Mucosa of stomach (tissue), 1 donor: ENCODE data around the gene LSM2.

Source experiments
- H3K27me3 ChIP-seq: one replicate; pipeline ENCODE4 v1.7.0; 2013; ENCODE audit warnings: mild to moderate bottlenecking, low read length; ENCODE audit not compliant: control insufficient read depth, insufficient read depth
- H3K36me3 ChIP-seq: one replicate; pipeline ENCODE4 v1.7.0; 2013; ENCODE audit warnings: low read length; ENCODE audit not compliant: control insufficient read depth, insufficient read depth
- H3K4me1 ChIP-seq: one replicate; pipeline ENCODE4 v1.7.0; 2013; ENCODE audit warnings: mild to moderate bottlenecking, low read length; ENCODE audit not compliant: control insufficient read depth, insufficient read depth
- H3K4me3 ChIP-seq: one replicate; pipeline ENCODE4 v1.7.0; 2013; ENCODE audit warnings: low read length
- H3K9ac ChIP-seq: one replicate; pipeline ENCODE4 v1.7.0; 2013; ENCODE audit warnings: mild to moderate bottlenecking, low read length, moderate library complexity
- H3K9me3 ChIP-seq: one replicate; pipeline ENCODE4 v1.7.0; 2013; ENCODE audit warnings: mild to moderate bottlenecking, low read length, moderate library complexity; ENCODE audit not compliant: control insufficient read depth
- donor health status: Pancreatic carcinoma.

LSM2 gene

DNA sequence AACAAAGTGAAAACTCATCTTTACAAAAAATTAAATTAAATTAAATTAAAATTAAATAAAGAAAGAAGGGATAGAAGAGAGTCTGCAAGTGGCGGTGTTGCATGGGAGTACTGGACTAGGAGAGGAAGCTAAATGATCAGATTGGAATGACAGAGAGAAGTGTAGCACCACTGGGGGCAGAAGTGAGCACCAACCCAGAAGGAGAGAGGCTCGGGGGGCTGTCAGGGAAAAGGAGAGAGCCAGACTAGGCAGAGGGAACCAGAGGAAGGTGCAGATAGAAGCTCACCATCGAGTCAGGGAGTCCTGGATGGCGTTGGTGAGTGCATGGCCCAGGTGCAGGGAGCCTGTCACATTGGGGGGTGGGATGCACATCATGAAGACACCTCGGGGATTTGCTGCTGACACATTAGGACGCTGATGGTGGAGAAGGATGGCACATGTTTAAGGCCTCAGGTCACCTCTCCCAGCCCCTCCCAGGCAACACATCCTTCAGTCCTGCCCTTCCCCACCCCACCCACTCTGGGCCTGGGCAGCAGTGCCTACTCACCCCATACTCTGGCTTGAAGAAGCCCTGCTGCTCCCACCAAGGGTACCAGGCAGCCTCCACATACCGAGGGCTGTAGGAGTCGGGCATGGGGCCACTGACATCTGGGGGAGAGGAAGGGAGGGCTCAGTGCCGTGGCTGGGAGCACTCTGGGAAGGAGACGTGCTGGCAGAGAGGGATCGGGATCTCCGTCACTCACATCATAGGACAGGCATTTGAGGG is 15.3 kb downstream of the LSM2 start:
- Histone ChIP-seq H3K4me1 (peaks cover 9% of the 10 kb centered on the region), H3K27me3 (no peaks in the 10 kb centered on the region), H3K4me3 (no peak overlapping the region), H3K9ac (no peak overlapping the region), H3K9me3 (no peaks in the 10 kb centered on the region), H3K36me3 (no peaks in the 10 kb centered on the region)

- Histone ChIP-seq H3K36me3 (peaks cover 16% of the 10 kb centered on the region), H3K27me3 (no peaks in the 10 kb centered on the region), H3K4me1 (no peaks in the 10 kb centered on the region), H3K9me3 (no peaks in the 10 kb centered on the region), H3K9ac (no peak overlapping the region), H3K4me3 (no peak overlapping the region)
Measured at GRCh38 chr6:31785475-31785874, 21.3 kb downstream of the LSM2 start.

GRCh38 chr6:31784098-31784925 is 22.5 kb downstream of the LSM2 start:
- Histone ChIP-seq H3K36me3 (peaks cover 22% of the 10 kb centered on the region), H3K9me3 (no peaks in the 10 kb centered on the region), H3K4me3 (no peak overlapping the region), H3K9ac (no peak overlapping the region), H3K4me1 (no peaks in the 10 kb centered on the region), H3K27me3 (no peaks in the 10 kb centered on the region)

DNA sequence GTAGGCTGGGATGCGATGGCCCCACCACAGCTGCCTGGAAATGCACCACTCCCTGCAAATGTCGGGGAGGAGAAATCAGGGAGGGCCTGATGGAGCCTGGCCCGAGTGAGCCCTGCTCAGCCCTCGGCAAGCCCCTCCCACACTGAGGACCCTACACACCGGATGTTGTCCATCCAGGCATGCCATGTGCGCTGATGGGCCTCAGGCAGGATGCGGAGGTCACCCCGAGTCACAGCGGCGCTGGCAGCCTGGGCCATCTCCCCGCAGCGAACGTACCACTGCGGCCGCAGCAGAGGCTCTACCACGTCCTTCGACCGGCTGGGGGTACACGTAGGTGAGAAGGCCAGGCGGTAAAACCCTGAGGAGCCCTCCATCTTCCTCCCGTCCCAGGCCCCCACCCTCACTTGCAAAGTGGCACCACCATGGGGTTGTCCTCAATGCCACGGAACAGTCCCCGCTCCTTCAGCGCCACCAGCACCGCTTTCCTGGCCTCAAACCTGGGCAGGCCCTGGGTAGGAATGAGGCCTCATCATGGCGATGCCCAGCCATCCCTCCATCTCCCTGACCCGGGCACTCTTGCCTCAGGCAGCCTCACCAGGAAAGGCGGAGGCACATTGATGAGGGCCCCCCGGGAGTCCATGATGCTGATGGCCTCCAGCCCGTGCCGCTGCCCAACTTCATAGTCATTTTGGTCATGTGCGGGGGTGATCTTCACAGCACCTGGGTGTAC is 24.5 kb downstream of the LSM2 start:
- peaks cover 22% of the 10 kb centered on the region for H3K36me3 ChIP-seq

DNA sequence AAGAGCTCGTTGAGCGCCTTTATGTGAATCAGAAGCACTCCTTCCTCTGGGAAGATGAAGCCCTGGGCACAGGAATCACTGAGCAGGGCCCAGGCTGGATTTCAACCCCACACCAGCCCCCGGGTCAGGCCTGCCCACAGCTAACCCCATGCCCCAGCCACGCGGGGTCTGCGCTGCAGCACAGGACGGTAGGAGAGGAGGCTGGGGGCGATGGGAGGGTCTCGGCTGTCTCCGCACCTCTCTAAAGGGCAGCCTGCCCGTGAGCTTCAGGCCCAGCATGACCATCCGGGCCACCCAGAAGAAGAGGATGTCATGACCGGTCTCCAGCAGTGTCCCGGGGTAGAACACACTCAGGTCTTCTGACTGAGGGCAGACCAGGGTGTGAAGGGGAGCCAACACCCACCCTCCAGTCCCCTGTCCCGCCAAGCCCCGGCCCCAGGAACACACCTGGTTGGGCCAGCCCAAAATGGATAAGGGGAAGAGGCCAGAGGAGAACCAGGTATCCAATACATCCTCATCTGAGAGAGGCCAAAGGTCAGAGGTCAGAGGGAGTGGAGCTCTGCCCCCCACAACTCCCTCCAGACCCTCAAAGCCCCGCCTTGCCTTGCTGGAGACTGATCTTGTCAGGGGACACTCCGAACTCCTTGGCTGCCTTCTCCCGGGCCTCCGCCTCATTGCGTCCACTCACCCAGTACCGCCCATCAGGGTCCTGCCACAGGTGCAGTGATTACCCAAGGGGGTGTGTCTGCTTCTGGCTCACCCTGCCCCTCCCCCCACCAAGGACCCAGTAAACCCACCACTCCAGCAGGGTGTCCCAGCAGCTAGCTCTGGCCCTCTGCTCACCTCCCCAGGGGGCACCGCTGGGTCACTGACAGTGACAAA is 25.3 kb downstream of the LSM2 start:
- no peak overlapping the region for H3K9ac ChIP-seq
- peaks cover 22% of the 10 kb centered on the region for H3K36me3 ChIP-seq
- no peaks in the 10 kb centered on the region for H3K9me3 ChIP-seq
- no peak overlapping the region for H3K4me3 ChIP-seq
- no peaks in the 10 kb centered on the region for H3K27me3 ChIP-seq
- peaks cover 16% of the 10 kb centered on the region for H3K4me1 ChIP-seq

More for the DNA sequence above, 24.5 kb downstream of the LSM2 start:
- Histone ChIP-seq H3K4me1 (peaks cover 8% of the 10 kb centered on the region), H3K4me3 (no peak overlapping the region), H3K9ac (no peak overlapping the region), H3K9me3 (no peaks in the 10 kb centered on the region), H3K27me3 (no peaks in the 10 kb centered on the region)

DNA sequence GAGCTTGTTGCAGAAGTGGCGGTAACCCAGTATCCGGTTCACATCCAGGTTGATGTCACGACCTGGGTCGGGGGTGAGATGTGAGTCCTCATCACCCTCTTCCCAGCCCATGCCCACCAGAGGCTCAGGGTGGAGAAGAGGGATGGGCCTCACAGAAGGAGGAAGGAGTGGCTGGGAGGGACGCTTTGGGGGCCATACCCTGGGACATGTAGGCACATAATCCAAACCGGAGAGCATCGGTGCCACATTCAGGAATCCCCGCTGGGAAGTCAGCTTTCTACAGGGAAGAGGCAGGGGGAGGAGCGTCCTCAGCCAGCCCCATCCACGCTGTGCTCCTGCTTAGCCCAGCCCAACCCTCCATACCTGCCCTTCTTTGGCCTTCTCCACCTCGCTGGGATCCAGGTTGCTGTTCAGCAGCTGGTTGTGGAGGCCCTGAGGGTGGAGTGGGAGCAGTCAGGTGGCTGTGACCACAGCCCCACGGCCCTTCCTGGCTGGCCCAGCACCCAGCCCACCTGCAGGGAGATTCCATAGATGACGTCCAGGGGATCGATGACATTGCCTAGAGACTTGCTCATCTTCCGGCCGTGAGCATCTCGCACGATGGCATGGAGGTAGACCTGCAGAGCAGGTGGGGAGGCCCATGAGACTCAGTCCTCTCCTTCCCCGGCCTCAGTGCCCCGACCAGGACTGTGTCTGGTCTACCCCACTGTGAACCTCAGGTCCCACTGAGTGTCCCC is 26.1 kb downstream of the LSM2 start:
- no peaks in the 10 kb centered on the region for H3K27me3 ChIP-seq
- peaks cover 24% of the 10 kb centered on the region for H3K4me1 ChIP-seq
- no peaks in the 10 kb centered on the region for H3K9me3 ChIP-seq
- no peak overlapping the region for H3K9ac ChIP-seq
- no peak overlapping the region for H3K4me3 ChIP-seq
- peaks cover 22% of the 10 kb centered on the region for H3K36me3 ChIP-seq

GRCh38 chr6:31779908-31780307 is 26.9 kb downstream of the LSM2 start:
- no peaks in the 10 kb centered on the region for H3K27me3 ChIP-seq
- peaks cover 16% of the 10 kb centered on the region for H3K36me3 ChIP-seq
- peaks cover 32% of the 10 kb centered on the region for H3K4me1 ChIP-seq
- no peak overlapping the region for H3K9ac ChIP-seq
- H3K4me3 ChIP-seq: no peak overlapping the region
- no peaks in the 10 kb centered on the region for H3K9me3 ChIP-seq

- no peaks in the 10 kb centered on the region for H3K27me3 ChIP-seq
- H3K36me3 ChIP-seq: peaks cover 11% of the 10 kb centered on the region
- no peaks in the 10 kb centered on the region for H3K9me3 ChIP-seq
- peaks cover 33% of the 10 kb centered on the region for H3K4me1 ChIP-seq
- no peak overlapping the region for H3K4me3 ChIP-seq
- no peak overlapping the region for H3K9ac ChIP-seq
Measured at GRCh38 chr6:31778999-31779885, 27.5 kb downstream of the LSM2 start.

DNA sequence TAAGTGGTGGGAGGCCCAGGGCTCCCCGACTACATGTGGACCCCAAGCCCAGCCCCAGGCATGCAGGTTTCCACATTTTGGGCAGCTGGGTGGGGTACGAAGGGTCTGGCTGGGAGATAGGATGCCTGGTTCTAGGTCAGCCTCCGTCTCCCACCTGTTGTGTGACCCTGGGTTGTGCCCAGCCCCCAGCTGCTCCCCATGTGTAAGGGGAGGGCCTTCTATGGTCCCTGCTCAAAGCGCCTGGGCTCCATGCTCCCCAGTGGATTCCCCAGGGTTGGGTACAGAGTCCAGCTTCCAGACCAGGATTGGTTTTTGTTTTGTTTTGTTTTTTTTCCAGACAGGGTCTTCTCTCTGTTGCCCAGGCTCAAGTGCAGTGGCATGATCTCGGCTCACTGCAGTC is 28.6 kb downstream of the LSM2 start:
- H3K4me3 ChIP-seq: no peak overlapping the region
- H3K27me3 ChIP-seq: no peaks in the 10 kb centered on the region
- H3K4me1 ChIP-seq: peaks cover 33% of the 10 kb centered on the region
- no peak overlapping the region for H3K9ac ChIP-seq
- no peaks in the 10 kb centered on the region for H3K9me3 ChIP-seq
- peaks cover 7% of the 10 kb centered on the region for H3K36me3 ChIP-seq

DNA sequence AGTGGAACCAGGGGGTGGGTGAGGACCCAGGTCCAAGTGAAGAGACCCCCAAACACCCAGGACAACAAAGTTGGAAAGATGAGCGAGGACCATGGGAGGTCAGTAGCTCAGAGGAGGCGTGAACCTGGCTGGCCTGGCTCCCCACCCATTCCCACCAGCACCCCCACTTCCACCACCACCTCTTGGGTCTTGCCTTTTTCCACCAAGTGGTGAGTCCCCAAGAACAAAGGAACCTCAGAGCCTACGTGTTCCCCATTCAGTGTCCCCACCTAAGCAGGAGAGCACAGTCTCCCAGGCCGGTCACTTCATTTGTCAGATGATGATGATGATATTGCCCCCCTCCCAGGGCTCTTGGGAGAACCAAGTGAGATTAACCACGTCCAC is 29.1 kb downstream of the LSM2 start:
- Histone ChIP-seq H3K36me3 (peaks cover 7% of the 10 kb centered on the region), H3K9ac (peak overlapping the region; percentile 89), H3K9me3 (no peaks in the 10 kb centered on the region)

More for the DNA sequence above, 29.1 kb downstream of the LSM2 start:
- H3K27me3 ChIP-seq: no peaks in the 10 kb centered on the region
- no peak overlapping the region for H3K4me3 ChIP-seq
- peaks cover 37% of the 10 kb centered on the region for H3K4me1 ChIP-seq
